ENCODE measurements around the gene ZC3H6. TPM values are rescaled to one million over a fixed set of nuclear protein-coding genes. Genes with fewer than 3 reads are reported as not detected.

Gene ZC3H6
- total RNA-seq, 1 experiment from 2014 or later = 5.3 TPM

DNA sequence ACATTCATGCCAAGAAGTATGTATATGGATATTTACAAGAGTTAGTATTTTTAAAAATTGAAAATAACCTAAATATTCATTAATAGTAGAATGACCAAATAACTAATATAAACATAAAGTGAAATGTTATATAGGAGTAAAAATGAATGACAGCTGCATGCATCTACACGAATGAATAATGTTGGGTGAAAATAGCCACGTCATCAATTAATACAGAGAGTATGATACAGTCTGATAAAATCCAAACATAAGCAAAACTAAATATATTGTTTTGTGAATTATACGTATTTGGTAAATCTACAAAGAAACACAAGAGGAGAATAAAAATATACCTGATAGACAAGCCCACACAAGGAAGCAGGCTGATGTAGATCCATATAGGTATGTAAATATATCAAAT lies 45.0 kb upstream of the ZC3H6 start:
- Histone ChIP-seq H3K4me1 (ENCODE audit: control insufficient read depth, insufficient read depth, low read length) (no peaks in the 10 kb centered on the region), H3K27ac (ENCODE audit: low read length) (no peak overlapping the region), H3K27me3 (ENCODE audit: control insufficient read depth, insufficient read depth, low read length) (no peaks in the 10 kb centered on the region), H3K36me3 (ENCODE audit: control insufficient read depth, insufficient read depth, low read length) (peaks cover 4% of the 10 kb centered on the region; the same call in 1 of the 2 replicates), H3K9me3 (ENCODE audit: control insufficient read depth, insufficient read depth, low read depth, low read length) (no peaks in the 10 kb centered on the region), H3K4me3 (ENCODE audit: low read depth in 2 of 2, low read length in 2 of 2) (no peak overlapping the region)
- ATAC-seq (no peak), DNase-seq (ENCODE audit: low read depth, low spot score) (no peak)
- intact Hi-C loops (cut with micrococcal nuclease; ENCODE audit: unreplicated experiment) = no loop called here
- in situ Hi-C loops (cut with HindIII; ENCODE audit: low pct_unique_long_range_greater_than_20kb, low sequenced_read_pairs) = no loop called here
- TF ChIP-seq CTCF (IDR thresholded peaks at IDR 0.05) = no peak
- ChIA-PET CTCF (no interaction called here), POLR2A (no interaction called here)
- BruUV-seq (replicated peaks) = no TSS peak

GRCh38 chr2:112239862-112240261 lies 35.5 kb upstream of the ZC3H6 start:
- H3K27me3 ChIP-seq (ENCODE audit: control insufficient read depth, insufficient read depth, low read length) = no peaks in the 10 kb centered on the region
- TF ChIP-seq SIN3A (IDR thresholded peaks at IDR 0.05; ENCODE audit: borderline replicate concordance, insufficient read depth, low read depth, low read length) = no peak
- TF ChIP-seq CTCF (IDR thresholded peaks at IDR 0.05) = no peak
- TF ChIP-seq POLR2AphosphoS5 (IDR thresholded peaks at IDR 0.05; ENCODE audit: low read depth, low read length) = no peak
- no peak for TF ChIP-seq TCF7L2 (IDR thresholded peaks at IDR 0.05; ENCODE audit: low read depth, low read length)
- TF ChIP-seq, protein P1, sequence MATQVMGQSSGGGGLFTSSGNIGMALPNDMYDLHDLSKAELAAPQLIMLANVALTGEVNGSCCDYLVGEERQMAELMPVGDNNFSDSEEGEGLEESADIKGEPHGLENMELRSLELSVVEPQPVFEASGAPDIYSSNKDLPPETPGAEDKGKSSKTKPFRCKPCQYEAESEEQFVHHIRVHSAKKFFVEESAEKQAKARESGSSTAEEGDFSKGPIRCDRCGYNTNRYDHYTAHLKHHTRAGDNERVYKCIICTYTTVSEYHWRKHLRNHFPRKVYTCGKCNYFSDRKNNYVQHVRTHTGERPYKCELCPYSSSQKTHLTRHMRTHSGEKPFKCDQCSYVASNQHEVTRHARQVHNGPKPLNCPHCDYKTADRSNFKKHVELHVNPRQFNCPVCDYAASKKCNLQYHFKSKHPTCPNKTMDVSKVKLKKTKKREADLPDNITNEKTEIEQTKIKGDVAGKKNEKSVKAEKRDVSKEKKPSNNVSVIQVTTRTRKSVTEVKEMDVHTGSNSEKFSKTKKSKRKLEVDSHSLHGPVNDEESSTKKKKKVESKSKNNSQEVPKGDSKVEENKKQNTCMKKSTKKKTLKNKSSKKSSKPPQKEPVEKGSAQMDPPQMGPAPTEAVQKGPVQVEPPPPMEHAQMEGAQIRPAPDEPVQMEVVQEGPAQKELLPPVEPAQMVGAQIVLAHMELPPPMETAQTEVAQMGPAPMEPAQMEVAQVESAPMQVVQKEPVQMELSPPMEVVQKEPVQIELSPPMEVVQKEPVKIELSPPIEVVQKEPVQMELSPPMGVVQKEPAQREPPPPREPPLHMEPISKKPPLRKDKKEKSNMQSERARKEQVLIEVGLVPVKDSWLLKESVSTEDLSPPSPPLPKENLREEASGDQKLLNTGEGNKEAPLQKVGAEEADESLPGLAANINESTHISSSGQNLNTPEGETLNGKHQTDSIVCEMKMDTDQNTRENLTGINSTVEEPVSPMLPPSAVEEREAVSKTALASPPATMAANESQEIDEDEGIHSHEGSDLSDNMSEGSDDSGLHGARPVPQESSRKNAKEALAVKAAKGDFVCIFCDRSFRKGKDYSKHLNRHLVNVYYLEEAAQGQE (IDR thresholded peaks at IDR 0.05; ENCODE audit: insufficient read depth in 1 of 2, low read depth in 2 of 2, low read length in 1 of 2) = no peak
- no peaks in the 10 kb centered on the region for H3K4me1 ChIP-seq (ENCODE audit: control insufficient read depth, insufficient read depth, low read length)
- H3K4me3 ChIP-seq (ENCODE audit: low read depth in 2 of 2, low read length in 2 of 2) = no peak overlapping the region
- ChIA-PET POLR2A (no interaction called here), CTCF (no interaction called here)
- in situ Hi-C loops (cut with HindIII; ENCODE audit: low pct_unique_long_range_greater_than_20kb, low sequenced_read_pairs) = no loop called here
- H3K36me3 ChIP-seq (ENCODE audit: control insufficient read depth, insufficient read depth, low read length) = peaks cover 2% of the 10 kb centered on the region; the same call in 1 of the 2 replicates
- intact Hi-C loops (cut with micrococcal nuclease; ENCODE audit: unreplicated experiment) = no loop called here
- DNase-seq (ENCODE audit: low read depth, low spot score) = no peak
- ATAC-seq = no peak
- no TSS peak for BruUV-seq (replicated peaks)
- no peaks in the 10 kb centered on the region for H3K9me3 ChIP-seq (ENCODE audit: control insufficient read depth, insufficient read depth, low read depth, low read length)
- H3K27ac ChIP-seq (ENCODE audit: low read length) = no peak overlapping the region

DNA sequence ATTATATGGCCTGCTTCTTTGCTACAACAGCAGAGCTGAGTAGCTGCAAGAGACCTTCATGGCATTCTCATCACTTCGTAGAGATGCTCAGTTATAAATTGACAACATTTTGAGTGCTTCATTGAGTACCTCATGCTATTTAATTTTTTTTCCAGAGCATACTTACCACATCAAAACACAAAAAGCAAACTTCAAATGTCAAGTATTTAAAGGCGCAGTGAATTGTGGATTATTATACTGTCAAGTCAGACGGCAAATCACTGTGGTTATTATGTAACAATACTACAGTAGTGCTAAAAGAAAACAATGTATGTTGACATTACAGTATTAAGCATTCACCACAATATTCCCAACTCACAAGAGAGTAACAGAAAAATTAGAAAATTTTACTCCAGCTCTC lies 33.0 kb upstream of the ZC3H6 start:
- ChIA-PET POLR2A (interaction anchor here (0.5 kb wide), 1 partner anchor 312 kb away, joined by 5 read pairs; no protein-coding TSS in a partner anchor), CTCF (no interaction called here)
- no peak overlapping the region for H3K4me3 ChIP-seq (ENCODE audit: low read depth in 2 of 2, low read length in 2 of 2)
- in situ Hi-C loops (cut with HindIII; ENCODE audit: low pct_unique_long_range_greater_than_20kb, low sequenced_read_pairs) = no loop called here
- TF ChIP-seq CTCF (IDR thresholded peaks at IDR 0.05) (no peak), POLR2AphosphoS5 (IDR thresholded peaks at IDR 0.05; ENCODE audit: low read depth, low read length) (no peak), SIN3A (IDR thresholded peaks at IDR 0.05; ENCODE audit: borderline replicate concordance, insufficient read depth, low read depth, low read length) (no peak), TCF7L2 (IDR thresholded peaks at IDR 0.05; ENCODE audit: low read depth, low read length) (no peak)
- TF ChIP-seq, protein P1 (IDR thresholded peaks at IDR 0.05; ENCODE audit: insufficient read depth in 1 of 2, low read depth in 2 of 2, low read length in 1 of 2) = no peak
- DNase-seq (ENCODE audit: low read depth, low spot score) (no peak), ATAC-seq (no peak)
- H3K4me1 ChIP-seq (ENCODE audit: control insufficient read depth, insufficient read depth, low read length) = no peaks in the 10 kb centered on the region
- H3K36me3 ChIP-seq (ENCODE audit: control insufficient read depth, insufficient read depth, low read length) = peaks cover 2% of the 10 kb centered on the region; the same call in 1 of the 2 replicates
- no peaks in the 10 kb centered on the region for H3K27me3 ChIP-seq (ENCODE audit: control insufficient read depth, insufficient read depth, low read length)
- intact Hi-C loops (cut with micrococcal nuclease; ENCODE audit: unreplicated experiment) = no loop called here
- H3K9me3 ChIP-seq (ENCODE audit: control insufficient read depth, insufficient read depth, low read depth, low read length) = no peaks in the 10 kb centered on the region
- H3K27ac ChIP-seq (ENCODE audit: low read length) = no peak overlapping the region
- BruUV-seq (replicated peaks) = no TSS peak

Measured in Panc1 (cell line).